HG02571 (cell line): Measurements from ENCODE around the gene SLC1A4.
"Not testable (repeated sequence)": the region's sequence is repeated elsewhere in the genome, so short reads cannot be mapped to it uniquely, and the experiment has no call there.

Experiments
- ATAC-seq: cut with Tn5 transposase; IDR thresholded peaks from one replicate; pipeline ENCODE4 v1.9.1; 2021; ENCODE audit warnings: mild to moderate bottlenecking, moderate library complexity; ENCODE audit not compliant: unreplicated experiment

The SLC1A4 gene

GRCh38 chr2:64963719-64964118 lies 25.5 kb upstream of the SLC1A4 start:
- ATAC-seq, result no peak

GRCh38 chr2:64966017-64966416 lies 23.2 kb upstream of the SLC1A4 start:
- no peak for ATAC-seq

- no peak for ATAC-seq
Measured at GRCh38 chr2:64966839-64967238, 22.4 kb upstream of the SLC1A4 start.

- no peak for ATAC-seq
Measured at GRCh38 chr2:64967601-64968000, 21.6 kb upstream of the SLC1A4 start.

GRCh38 chr2:64969086-64969485 lies 20.1 kb upstream of the SLC1A4 start:
- ATAC-seq, result not testable (repeated sequence)

DNA sequence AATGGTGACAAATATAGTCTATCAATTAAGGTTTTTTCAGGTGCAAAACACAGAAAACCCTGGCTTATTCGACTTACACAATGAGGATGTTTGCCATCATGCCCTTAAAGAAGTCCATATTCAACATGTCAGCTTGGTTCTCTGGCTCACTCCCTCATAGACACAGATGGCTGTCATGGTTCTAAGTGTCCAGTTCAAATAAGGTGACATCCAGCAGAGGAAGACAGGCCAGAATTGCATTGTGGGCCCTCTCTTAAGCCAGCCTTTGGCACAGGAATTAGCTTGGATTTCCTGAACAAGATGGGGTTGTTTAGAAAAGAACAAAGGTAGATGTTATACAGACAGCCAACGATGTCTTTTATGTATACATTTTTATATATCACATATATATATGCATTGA lies 18.7 kb upstream of the SLC1A4 start:
- ATAC-seq, result no peak

GRCh38 chr2:64972426-64972825 lies 16.8 kb upstream of the SLC1A4 start:
- ATAC-seq, result no peak

- no peak for ATAC-seq
Measured at GRCh38 chr2:64972876-64973275, 16.3 kb upstream of the SLC1A4 start.

DNA sequence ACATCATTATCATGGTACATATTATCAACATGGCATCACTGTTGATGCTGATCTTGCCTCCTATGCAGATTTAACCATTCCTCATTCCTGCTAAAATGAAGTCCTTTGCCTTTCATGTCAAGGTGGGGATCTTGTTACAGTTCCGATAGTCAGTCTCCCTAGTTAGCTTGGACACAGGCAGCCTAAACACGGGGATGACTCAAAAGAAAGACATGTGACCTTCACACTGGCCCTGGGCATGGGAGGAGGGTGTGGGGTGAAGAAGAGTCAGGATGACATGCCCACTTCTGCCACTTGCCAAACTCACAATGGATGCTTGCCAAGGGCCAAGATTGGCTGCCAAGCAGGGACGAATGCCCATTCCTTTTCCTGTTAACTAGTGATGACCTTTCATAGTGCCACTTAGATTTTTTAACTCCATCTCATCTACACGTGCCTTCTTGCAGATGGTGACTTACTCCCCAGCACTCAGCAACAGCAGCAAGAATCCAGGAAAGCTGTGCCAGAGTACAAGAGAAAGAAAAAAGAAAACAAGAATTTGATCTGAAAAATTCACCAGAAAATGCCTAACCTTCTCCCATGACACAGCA lies 13.9 kb upstream of the SLC1A4 start:
- no peak for ATAC-seq

DNA sequence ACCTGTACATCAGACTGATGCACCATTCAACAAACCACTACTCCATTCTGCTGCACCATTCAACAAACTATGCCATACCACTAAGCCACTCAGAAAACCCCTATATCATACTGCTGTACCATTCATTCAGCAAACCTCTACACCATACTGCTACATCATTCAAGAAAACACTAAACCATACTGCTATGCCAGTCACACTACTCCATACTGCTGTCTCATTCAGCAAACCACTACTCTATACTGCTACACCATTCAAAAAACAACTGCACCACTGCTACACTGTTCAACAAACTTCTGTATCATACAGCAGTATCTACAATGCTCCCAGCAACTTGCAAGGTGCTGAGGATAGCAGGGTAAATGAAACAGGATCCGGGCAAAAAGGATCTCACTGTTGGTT lies 12.9 kb upstream of the SLC1A4 start:
- no peak for ATAC-seq

- ATAC-seq, result no peak
Measured at GRCh38 chr2:64978514-64979268, 10.5 kb upstream of the SLC1A4 start.

- no peak for ATAC-seq
Measured at GRCh38 chr2:64979744-64980143, 9.5 kb upstream of the SLC1A4 start.

GRCh38 chr2:64980183-64980582 lies 9.0 kb upstream of the SLC1A4 start:
- no peak for ATAC-seq

DNA sequence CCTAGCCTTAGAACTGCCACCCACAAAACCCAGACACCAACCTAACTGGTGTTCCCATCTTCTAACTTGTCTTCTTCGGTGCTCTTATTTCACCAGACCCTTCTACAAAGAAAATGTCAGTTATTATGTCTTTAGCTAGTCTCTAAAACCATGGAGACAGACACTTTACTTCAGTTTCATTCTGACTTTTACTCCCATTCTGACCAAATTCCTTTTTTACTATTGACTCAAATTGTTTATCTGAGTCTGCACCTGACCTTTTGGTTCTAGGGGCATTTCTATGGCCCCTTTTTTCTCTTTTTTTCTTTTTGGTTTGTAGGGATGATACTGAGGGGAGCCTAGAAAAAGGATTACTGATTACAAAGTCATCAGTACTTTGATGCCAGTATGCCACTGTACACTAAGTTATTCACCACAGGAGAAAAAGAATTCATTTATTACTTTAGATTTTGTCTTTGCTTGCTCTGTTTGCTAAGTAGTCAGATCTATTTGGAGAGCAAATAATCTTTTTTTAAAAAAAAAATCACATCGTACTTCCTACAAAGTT lies 6.8 kb upstream of the SLC1A4 start:
- ATAC-seq, result peak; percentile 41

DNA sequence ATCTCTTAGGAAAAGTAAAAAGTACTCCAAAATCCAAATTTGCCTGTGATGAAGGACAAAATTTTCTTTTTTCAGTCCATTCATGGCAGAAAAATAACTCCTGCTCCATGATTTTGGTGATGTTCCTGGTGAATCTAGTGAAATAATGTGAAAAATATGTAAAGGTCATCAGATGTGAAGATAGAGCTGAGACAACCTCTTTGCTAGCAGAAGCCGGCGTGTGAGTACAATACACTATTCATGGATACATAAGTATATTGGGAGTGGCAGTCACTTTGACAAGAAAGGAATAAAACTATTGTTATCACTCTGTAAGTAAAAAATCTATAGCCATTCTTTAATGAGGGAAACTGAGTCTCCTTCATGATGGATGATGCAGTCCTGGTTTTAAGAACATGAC lies 6.3 kb upstream of the SLC1A4 start:
- ATAC-seq, result no peak

- ATAC-seq, result no peak
Measured at GRCh38 chr2:64985447-64985846, 3.8 kb upstream of the SLC1A4 start.

DNA sequence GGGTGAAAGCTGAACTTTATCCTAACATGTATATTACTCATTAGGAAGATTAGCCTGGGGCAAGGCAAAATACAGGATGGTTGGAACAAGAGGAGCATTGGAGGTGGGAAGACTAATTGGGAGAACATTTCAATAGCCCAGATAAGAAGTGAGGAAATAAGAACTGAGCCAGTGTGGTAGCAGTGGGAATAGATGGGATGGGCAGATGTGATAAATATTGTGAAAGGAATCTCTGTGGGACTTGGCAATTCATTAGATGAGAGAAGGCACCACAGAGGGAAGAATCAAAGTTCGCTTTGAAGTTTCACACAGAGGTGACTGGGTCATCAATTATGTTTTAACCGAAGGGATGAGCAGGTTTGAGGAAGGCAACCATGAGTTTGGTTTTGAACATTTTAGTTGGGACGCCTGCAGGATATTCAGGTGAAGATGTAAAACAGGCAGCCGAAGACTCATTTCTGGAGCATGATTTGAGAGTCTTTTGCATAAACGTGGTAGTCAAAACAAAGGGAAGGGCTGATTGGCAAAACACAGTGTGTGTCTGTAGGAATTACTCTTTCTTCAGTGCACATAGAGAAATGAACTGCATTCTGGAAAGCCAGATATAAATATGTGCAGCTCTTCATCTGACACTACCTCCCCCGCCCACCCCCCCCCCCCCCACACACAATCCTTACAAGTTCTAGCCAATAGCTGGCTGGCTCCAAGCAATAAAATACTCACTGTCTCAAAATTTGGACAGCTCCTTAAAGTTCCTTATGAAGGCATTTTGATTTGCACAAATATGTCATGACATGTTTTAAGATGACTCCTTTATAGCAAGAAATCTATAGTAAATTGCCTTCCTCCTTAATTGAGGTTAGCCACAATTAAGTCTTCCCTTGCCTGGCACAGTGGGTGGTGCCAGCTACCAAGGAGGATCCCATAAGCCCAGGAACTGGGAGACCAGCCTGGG lies 1.9 kb upstream of the SLC1A4 start:
- ATAC-seq, result no peak

DNA sequence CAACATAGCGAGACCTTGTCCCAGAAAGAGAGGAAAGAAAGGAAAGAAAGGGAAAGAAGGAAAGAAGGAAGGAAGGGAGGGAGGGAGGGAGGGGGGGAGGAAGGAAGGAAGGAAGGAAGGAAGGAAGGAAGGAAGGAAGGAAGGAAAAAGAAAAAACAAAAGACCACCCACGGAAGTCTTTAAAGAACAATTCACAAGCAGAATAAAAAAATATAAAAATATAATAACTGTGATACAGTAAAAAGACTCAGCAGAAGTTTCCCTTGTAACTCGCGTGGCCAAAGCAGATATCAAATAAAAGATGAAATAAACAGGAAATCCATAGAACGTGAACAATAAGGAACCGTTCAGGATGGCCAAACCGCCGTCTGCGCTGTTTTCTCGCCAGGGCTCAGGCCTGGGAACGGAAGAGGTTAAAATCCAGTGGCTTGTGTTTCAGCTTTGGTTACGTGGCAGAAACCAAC lies 1.2 kb upstream of the SLC1A4 start:
- no peak for ATAC-seq

GRCh38 chr2:64988420-64989125 lies 626 bp upstream of the SLC1A4 start:
- peak; percentile 29 for ATAC-seq

GRCh38 chr2:64989982-64990614 lies 899 bp downstream of the SLC1A4 start:
- ATAC-seq, result no peak
